ENCODE results near the gene TYMS.

Gene TYMS

DNA sequence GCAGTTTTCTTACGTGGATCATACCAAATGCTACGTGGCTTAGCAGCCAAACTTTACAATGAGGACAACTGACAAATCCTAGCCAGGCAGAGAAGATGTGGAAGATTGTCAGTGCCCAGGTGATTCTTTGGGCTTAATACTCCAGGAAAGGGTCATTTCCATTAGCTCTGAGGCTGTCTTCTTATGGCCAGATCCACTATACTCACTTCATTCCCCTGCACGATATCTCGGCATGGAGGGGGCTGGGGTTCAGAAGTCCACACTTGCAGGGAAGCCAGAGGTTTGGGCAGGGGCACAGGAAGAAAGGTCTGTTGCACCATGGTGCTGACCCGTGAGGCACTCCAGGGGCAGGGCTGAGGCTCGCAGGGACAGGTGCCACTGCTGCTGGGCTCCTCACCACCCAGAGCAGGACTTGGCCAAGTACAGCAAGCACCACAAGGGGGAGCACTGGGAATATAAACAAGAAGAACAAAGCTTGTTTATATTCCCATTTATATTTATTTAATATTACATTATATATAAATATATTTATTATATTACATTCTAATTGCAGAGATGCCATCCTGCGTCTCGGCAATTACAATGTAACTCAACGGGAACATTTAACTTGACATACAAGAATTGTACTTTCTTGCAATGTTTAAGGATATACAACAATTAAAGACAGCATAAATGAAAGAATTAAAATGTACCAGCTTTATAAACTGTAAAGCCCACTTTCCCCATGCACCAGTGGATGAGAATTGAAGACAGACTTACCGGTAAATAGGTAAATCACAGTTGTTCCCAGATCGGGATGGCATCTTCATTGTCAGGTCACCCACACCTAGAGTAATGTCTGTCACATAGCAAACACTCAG, 33.5 kb upstream of the TYMS start:
- in situ Hi-C loops (cut with HindIII; ENCODE audit: low sequenced_read_pairs) = no loop called here
- TF ChIP-seq, protein P1, sequence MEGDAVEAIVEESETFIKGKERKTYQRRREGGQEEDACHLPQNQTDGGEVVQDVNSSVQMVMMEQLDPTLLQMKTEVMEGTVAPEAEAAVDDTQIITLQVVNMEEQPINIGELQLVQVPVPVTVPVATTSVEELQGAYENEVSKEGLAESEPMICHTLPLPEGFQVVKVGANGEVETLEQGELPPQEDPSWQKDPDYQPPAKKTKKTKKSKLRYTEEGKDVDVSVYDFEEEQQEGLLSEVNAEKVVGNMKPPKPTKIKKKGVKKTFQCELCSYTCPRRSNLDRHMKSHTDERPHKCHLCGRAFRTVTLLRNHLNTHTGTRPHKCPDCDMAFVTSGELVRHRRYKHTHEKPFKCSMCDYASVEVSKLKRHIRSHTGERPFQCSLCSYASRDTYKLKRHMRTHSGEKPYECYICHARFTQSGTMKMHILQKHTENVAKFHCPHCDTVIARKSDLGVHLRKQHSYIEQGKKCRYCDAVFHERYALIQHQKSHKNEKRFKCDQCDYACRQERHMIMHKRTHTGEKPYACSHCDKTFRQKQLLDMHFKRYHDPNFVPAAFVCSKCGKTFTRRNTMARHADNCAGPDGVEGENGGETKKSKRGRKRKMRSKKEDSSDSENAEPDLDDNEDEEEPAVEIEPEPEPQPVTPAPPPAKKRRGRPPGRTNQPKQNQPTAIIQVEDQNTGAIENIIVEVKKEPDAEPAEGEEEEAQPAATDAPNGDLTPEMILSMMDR (IDR thresholded peaks at IDR 0.05; ENCODE audit: low read depth, low read length) = peak; percentile 75
- no peak overlapping the region for H3K4me3 ChIP-seq (ENCODE audit: low read depth, low read length)
- DNase-seq (ENCODE audit: low read depth, low spot score) = peak; percentile 72

DNA sequence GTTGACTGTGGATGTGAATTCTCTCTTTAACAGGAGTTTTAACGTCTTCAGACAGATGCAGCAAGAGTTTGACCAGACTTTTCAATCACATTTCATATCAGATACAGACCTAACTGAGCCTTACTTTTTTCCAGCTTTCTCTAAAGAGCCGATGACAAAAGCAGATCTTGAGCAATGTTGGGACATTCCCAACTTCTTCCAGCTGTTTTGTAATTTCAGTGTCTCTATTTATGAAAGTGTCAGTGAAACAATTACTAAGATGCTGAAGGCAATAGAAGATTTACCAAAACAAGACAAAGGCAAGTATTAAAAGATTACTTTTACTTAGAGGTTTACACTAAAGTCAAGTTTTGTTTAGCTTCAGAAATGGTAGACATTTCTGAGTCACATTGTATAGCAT, 30.2 kb upstream of the TYMS start:
- DNase-seq (ENCODE audit: low read depth, low spot score) = no peak
- in situ Hi-C loops (cut with HindIII; ENCODE audit: low sequenced_read_pairs) = no loop called here

DNA sequence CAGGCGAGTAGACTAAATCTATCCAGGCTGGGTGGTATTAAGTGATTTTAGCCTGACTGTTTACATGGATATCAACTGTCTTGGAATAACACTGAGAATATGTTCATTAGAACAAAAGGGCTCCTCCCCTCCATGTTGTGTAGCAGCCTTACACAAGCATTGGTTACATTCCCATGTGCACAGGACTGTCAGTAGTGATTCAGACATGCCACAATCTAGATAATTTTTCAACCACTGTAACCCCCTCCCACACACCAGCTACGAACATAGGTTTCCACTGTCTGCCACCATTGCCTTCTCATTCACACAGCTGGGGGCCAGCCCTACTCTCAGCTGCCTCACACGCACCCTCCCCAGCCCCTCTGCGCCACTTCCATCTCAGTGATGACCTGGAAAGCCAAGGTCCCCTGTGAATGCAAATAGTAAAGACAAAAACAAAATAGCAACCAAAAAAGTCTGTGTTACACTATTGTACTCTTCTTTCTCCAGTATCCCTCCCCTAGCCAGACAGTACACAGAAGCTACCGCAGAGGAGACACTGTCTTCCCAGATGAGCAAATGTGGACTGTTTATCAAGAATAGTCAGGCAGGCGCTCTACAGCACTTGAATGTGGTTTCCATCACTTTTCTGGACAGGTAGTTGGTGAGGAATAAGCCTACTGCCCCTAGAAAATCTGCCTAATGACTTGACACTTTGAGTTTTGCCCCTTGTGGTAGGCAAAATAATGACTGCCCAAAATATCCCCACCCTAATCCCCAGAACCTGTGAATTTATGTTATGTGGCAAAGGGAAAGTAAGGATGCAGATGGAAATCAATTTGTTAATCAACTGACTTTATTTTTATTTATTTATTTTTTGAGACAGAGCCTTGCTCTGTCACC, 27.9 kb upstream of the TYMS start:
- in situ Hi-C loops (cut with HindIII; ENCODE audit: low sequenced_read_pairs) = no loop called here
- TF ChIP-seq, protein P1 (IDR thresholded peaks at IDR 0.05; ENCODE audit: low read depth, low read length) = peak; percentile 3
- no peak for DNase-seq (ENCODE audit: low read depth, low spot score)
- no peak overlapping the region for H3K4me3 ChIP-seq (ENCODE audit: low read depth, low read length)

More for the DNA sequence above, 30.2 kb upstream of the TYMS start:
- TF ChIP-seq, protein P1 (IDR thresholded peaks at IDR 0.05; ENCODE audit: low read depth, low read length) = no peak
- no peak overlapping the region for H3K4me3 ChIP-seq (ENCODE audit: low read depth, low read length)

DNA sequence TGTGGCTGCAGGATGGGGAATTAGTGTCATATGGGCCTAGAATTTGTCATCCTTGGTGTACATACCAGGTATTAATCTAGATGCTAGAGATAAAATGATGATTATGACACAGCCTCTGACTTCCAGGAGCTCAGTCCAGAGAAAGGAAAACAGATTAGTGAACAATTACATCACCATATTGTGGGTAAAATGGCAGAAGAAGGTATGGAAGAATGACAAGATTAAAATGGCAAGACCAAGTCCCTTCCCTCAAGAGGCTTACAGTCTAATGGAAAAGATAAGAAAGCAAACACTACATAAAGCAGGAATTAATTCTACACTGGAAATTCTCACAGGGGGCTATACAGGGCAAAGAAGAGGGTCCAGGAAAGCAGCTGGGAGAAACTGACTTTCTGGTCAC, 25.9 kb upstream of the TYMS start:
- in situ Hi-C loops (cut with HindIII; ENCODE audit: low sequenced_read_pairs) = no loop called here
- H3K4me3 ChIP-seq (ENCODE audit: low read depth, low read length) = no peak overlapping the region
- DNase-seq (ENCODE audit: low read depth, low spot score) = no peak
- TF ChIP-seq, protein P1 (IDR thresholded peaks at IDR 0.05; ENCODE audit: low read depth, low read length) = no peak

DNA sequence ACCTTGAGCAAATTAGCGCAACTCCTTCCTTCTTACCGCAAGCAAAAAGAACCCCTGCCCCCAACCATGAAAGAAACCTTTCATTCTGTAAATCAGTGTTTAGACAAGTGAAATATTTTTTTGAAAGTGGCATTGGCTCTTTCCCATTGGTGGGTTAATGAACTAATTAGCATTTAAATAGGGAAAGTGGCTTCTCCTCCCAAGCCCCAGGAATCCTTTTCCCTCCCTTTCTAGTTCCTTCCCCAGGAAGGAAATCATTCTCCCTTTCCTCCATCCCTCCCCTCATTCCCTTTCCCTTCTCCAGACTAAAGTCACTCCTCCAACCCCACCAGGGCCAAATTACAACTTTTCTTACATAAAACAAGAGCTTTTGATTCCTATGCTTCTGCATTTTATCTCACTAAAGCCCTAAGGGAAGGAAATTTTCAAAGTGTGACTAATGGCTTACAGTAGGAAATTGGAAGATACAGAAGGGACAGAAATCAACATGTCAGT, 22.9 kb upstream of the TYMS start:
- TF ChIP-seq, protein P1 (IDR thresholded peaks at IDR 0.05; ENCODE audit: low read depth, low read length) = no peak
- in situ Hi-C loops (cut with HindIII; ENCODE audit: low sequenced_read_pairs) = no loop called here
- H3K4me3 ChIP-seq (ENCODE audit: low read depth, low read length) = no peak overlapping the region
- DNase-seq (ENCODE audit: low read depth, low spot score) = no peak

DNA sequence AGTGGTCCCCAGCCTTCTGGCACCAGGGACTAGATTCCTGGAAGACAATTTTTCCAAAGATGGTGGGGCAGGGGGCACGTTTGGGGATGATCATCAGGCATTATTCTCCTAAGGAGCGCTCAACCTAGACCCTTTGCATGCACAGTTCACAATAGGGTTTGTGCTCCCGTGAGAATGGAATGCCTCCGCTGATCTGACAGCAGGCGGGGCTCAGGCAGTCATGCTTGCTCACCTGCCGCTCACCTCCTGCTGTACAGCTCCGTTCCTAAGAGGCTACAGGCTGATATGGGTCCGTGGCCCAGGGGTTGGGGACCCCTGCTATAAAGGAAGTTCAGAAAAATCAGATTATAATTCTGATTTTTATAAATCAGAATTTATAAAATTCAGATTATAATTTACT, 22.3 kb upstream of the TYMS start:
- TF ChIP-seq, protein P1 (IDR thresholded peaks at IDR 0.05; ENCODE audit: low read depth, low read length) = no peak
- DNase-seq (ENCODE audit: low read depth, low spot score) = no peak
- no peak overlapping the region for H3K4me3 ChIP-seq (ENCODE audit: low read depth, low read length)
- in situ Hi-C loops (cut with HindIII; ENCODE audit: low sequenced_read_pairs) = no loop called here

All from astrocyte of the spinal cord (primary cell).